Tibial nerve (tissue), 4 donors: ENCODE data around the gene MAPK14. TPM values are rescaled to one million over a fixed set of nuclear protein-coding genes. Genes with fewer than 3 reads are reported as not detected.

Experiments
- DNase-seq, 2 donors: peaks; one replicate each; pipeline ENCODE4 v3.0.0-alpha.2; 2019; ENCODE audit warnings: low spot score in 2 of 2
- H3K27ac ChIP-seq, 4 donors: fragments of 200-600 bp; sonication (generic) in 3 of 4; one replicate each; pipeline ENCODE4 v1.5.1; 2017 to 2019; ENCODE audit warnings: mild to moderate bottlenecking in 1 of 4
- H3K27me3 ChIP-seq, 2 donors: fragments of 200-600 bp; sonication (generic) in 1 of 2; one replicate each; pipeline versions ENCODE4 v1.5.1 to v1.6.0; 2017 to 2019
- H3K36me3 ChIP-seq, 3 donors: fragments of 200-600 bp; sonication (generic); one replicate each; pipeline ENCODE4 v1.5.1; 2018 to 2019
- H3K4me1 ChIP-seq, 4 donors: fragments of 200-600 bp; sonication (generic) in 3 of 4; one replicate each; pipeline ENCODE4 v1.5.1; 2017 to 2019
- H3K4me3 ChIP-seq, 4 donors: fragments of 200-600 bp; sonication (generic) in 3 of 4; one replicate each; pipeline ENCODE4 v1.5.1; 2017 to 2019; ENCODE audit warnings: mild to moderate bottlenecking in 1 of 4, moderate library complexity in 1 of 4
- H3K9me3 ChIP-seq, 4 donors: fragments of 200-600 bp; sonication (generic) in 3 of 4; one replicate each; pipeline ENCODE4 v1.5.1; 2017 to 2019
- CTCF ChIP-seq, 5 experiments: fragments of 200-600 bp in 3 of 5; fragments of 450-650 bp in 2 of 5; sonication (generic) in 3 of 5; IDR thresholded peaks; one replicate each; pipeline ENCODE4 v1.5.1; 2016 to 2019; ENCODE audit warnings: antibody characterized with exemption in 5 of 5, mild to moderate bottlenecking in 3 of 5, moderate library complexity in 2 of 5
- EP300 ChIP-seq, 2 donors: sonication (generic); formaldehyde crosslinking; IDR thresholded peaks; one replicate each; pipeline ENCODE4 v1.6.1; 2017; ENCODE audit warnings: antibody characterized with exemption in 2 of 2, mild to moderate bottlenecking in 1 of 2
- POLR2A ChIP-seq, 2 donors: fragments of 450-650 bp; IDR thresholded peaks; one replicate each; pipeline ENCODE4 v1.6.1; 2017; ENCODE audit warnings: antibody characterized with exemption in 2 of 2, mild to moderate bottlenecking in 2 of 2, moderate library complexity in 2 of 2
- WGBS, 2 donors: methylation state at CpG; one replicate each; pipeline ENCODE4 v1.1.5; 2018; 5-methylcytosine and 5-hydroxymethylcytosine counted together
- total RNA-seq, 4 donors: library from RNA; depleted of rRNA; stranded (reverse); fragments of >200 nt; gene quantifications; one replicate each; pipeline ENCODE4 v1.1.0, GENCODE V29; 2016

MAPK14 gene
- total RNA-seq, 4 donors from 2014 or later = 73.5 to 88.1 (median 83.2) TPM

GRCh38 chr6:36068586-36068985 is 41.0 kb downstream of the MAPK14 start:
- H3K4me1 ChIP-seq = peaks cover 0 to 69% (median 23%) of the 10 kb centered on the region in 4 donors
- no peaks in the 10 kb centered on the region for H3K9me3 ChIP-seq
- H3K36me3 ChIP-seq = no peaks in the 10 kb centered on the region
- DNase-seq = no peak
- H3K27ac ChIP-seq = no peak overlapping the region
- 58 to 63% methylated on average over 3 of the region's 3 CpGs for WGBS, 2 donors
- no peak for TF ChIP-seq POLR2A (IDR thresholded peaks at IDR 0.05)
- no peak for TF ChIP-seq CTCF (IDR thresholded peaks at IDR 0.05)
- no peak for TF ChIP-seq EP300 (IDR thresholded peaks at IDR 0.05)
- H3K4me3 ChIP-seq = no peak overlapping the region
- no peaks in the 10 kb centered on the region for H3K27me3 ChIP-seq

GRCh38 chr6:36069573-36069972 is 42.0 kb downstream of the MAPK14 start:
- H3K9me3 ChIP-seq = no peaks in the 10 kb centered on the region
- H3K4me3 ChIP-seq = no peak overlapping the region
- no peaks in the 10 kb centered on the region for H3K27me3 ChIP-seq
- peaks cover 0 to 2% (median 0%) of the 10 kb centered on the region in 3 donors for H3K36me3 ChIP-seq
- TF ChIP-seq POLR2A (IDR thresholded peaks at IDR 0.05) = no peak
- no peak for TF ChIP-seq CTCF (IDR thresholded peaks at IDR 0.05)
- no peak for TF ChIP-seq EP300 (IDR thresholded peaks at IDR 0.05)
- peaks cover 0 to 59% (median 21%) of the 10 kb centered on the region in 4 donors for H3K4me1 ChIP-seq
- WGBS, 2 donors = 56 to 62% methylated on average over 1 of the region's 1 CpG
- no peak overlapping the region for H3K27ac ChIP-seq
- no peak for DNase-seq

GRCh38 chr6:36070252-36070651 is 42.6 kb downstream of the MAPK14 start:
- TF ChIP-seq CTCF (IDR thresholded peaks at IDR 0.05) (no peak), EP300 (IDR thresholded peaks at IDR 0.05) (no peak), POLR2A (IDR thresholded peaks at IDR 0.05) (no peak)
- H3K36me3 ChIP-seq = peaks cover 0 to 5% (median 0%) of the 10 kb centered on the region in 3 donors
- WGBS, 2 donors = 78 to 88% methylated on average over 3 of the region's 3 CpGs
- no peaks in the 10 kb centered on the region for H3K9me3 ChIP-seq
- no peak overlapping the region for H3K27ac ChIP-seq
- DNase-seq = no peak
- H3K27me3 ChIP-seq = no peaks in the 10 kb centered on the region
- H3K4me3 ChIP-seq = no peak overlapping the region
- peaks cover 0 to 53% (median 16%) of the 10 kb centered on the region in 4 donors for H3K4me1 ChIP-seq

- Histone ChIP-seq H3K27ac (no peak overlapping the region), H3K4me1 (peaks cover 0 to 49% (median 9%) of the 10 kb centered on the region in 4 donors), H3K9me3 (no peaks in the 10 kb centered on the region), H3K27me3 (no peaks in the 10 kb centered on the region), H3K4me3 (no peak overlapping the region), H3K36me3 (peaks cover 0 to 6% (median 0%) of the 10 kb centered on the region in 3 donors)
- no peak for DNase-seq
- 93 to 94% methylated on average over 3 of the region's 3 CpGs for WGBS, 2 donors
- TF ChIP-seq CTCF (IDR thresholded peaks at IDR 0.05) (no peak), POLR2A (IDR thresholded peaks at IDR 0.05) (no peak), EP300 (IDR thresholded peaks at IDR 0.05) (no peak)
Observed at GRCh38 chr6:36071281-36071680, 43.7 kb downstream of the MAPK14 start.

GRCh38 chr6:36071714-36072113 is 44.1 kb downstream of the MAPK14 start:
- no peaks in the 10 kb centered on the region for H3K9me3 ChIP-seq
- peaks cover 0 to 10% (median 0%) of the 10 kb centered on the region in 3 donors for H3K36me3 ChIP-seq
- no peak for DNase-seq
- TF ChIP-seq CTCF (IDR thresholded peaks at IDR 0.05) (no peak), EP300 (IDR thresholded peaks at IDR 0.05) (no peak), POLR2A (IDR thresholded peaks at IDR 0.05) (no peak)
- peaks cover 0 to 45% (median 5%) of the 10 kb centered on the region in 4 donors for H3K4me1 ChIP-seq
- H3K4me3 ChIP-seq = no peak overlapping the region
- 96 to 100% methylated on average over 1 of the region's 1 CpG for WGBS, 2 donors
- no peaks in the 10 kb centered on the region for H3K27me3 ChIP-seq
- no peak overlapping the region for H3K27ac ChIP-seq
